ENCODE measurements around the gene FER.

GRCh38 chr5:108942701-108943100 is 195.0 kb downstream of the FER start:
- no peak for TF ChIP-seq CTCF (optimal IDR thresholded peaks at IDR 0.05 in 1 of 3, IDR thresholded peaks at IDR 0.05 in 1 of 3, conservative IDR thresholded peaks at IDR 0.05 in 1 of 3; ENCODE audit: extremely low read depth in 1 of 3, insufficient read depth in 2 of 3, low read length in 3 of 3)
- no peak for TF ChIP-seq EZH2 (IDR thresholded peaks at IDR 0.05; ENCODE audit: low read length)

All from keratinocyte (primary cell).